ENCODE measurements around the gene KIAA0232.

- TF ChIP-seq NFRKB (IDR thresholded peaks at IDR 0.05): no peak
- TF ChIP-seq SUZ12 (IDR thresholded peaks at IDR 0.05): no peak
- TF ChIP-seq PKNOX1 (IDR thresholded peaks at IDR 0.05): no peak
- TF ChIP-seq FOXA1 (IDR thresholded peaks at IDR 0.05): no peak
- no peak for TF ChIP-seq ARNT (IDR thresholded peaks at IDR 0.05)
- TF ChIP-seq FOXK2 (IDR thresholded peaks at IDR 0.05): no peak
- no peak for TF ChIP-seq ELF4 (IDR thresholded peaks at IDR 0.05)
- TF ChIP-seq CTBP1 (IDR thresholded peaks at IDR 0.05; ENCODE audit: borderline replicate concordance): no peak
- no peak for TF ChIP-seq BHLHE40 (IDR thresholded peaks at IDR 0.05; ENCODE audit: borderline replicate concordance)
- no peak for TF ChIP-seq FOXM1 (IDR thresholded peaks at IDR 0.05; ENCODE audit: borderline replicate concordance)
Measured at GRCh38 chr4:6749340-6750171, 33.0 kb upstream of the KIAA0232 start.

Data from HEK293T (cell line).